ENCODE measurements around the gene PRKCH. TPM values are rescaled to one million over a fixed set of nuclear protein-coding genes. Genes with fewer than 3 reads are reported as not detected.
A peak's percentile ranks its signal among the peaks of the same experiment; 100 is the strongest.

Gene PRKCH
- total and polyA plus RNA-seq, 2 of the 13 experiments (the other 11 are each of a cell fraction or from before 2014, with no cell fraction given) = 0.48 to 1.3 TPM

- TF ChIP-seq RERE (CRISPR knock-in tag; IDR thresholded peaks at IDR 0.05; ENCODE audit: low read depth) (no peak), FOXJ3 (CRISPR knock-in tag; IDR thresholded peaks at IDR 0.05; ENCODE audit: borderline replicate concordance) (no peak), ZNF367 (CRISPR knock-in tag; IDR thresholded peaks at IDR 0.05; ENCODE audit: borderline replicate concordance) (no peak), RBM39 (IDR thresholded peaks at IDR 0.05; ENCODE audit: low read depth, low read length, poor library complexity, severe bottlenecking) (no peak), AGO1 (IDR thresholded peaks at IDR 0.05; ENCODE audit: low read depth, low read length, poor library complexity, severe bottlenecking) (no peak), ZNF468 (CRISPR knock-in tag; IDR thresholded peaks at IDR 0.05) (no peak), CBX1 (IDR thresholded peaks at IDR 0.05; ENCODE audit: low read depth) (no peak), ZNF350 (CRISPR knock-in tag; IDR thresholded peaks at IDR 0.05; ENCODE audit: borderline replicate concordance, low read depth) (no peak), ELF4 (CRISPR knock-in tag; IDR thresholded peaks at IDR 0.05; ENCODE audit: borderline replicate concordance) (no peak), NR0B2 (CRISPR knock-in tag; IDR thresholded peaks at IDR 0.05) (no peak), ZNF24 (IDR thresholded peaks at IDR 0.05) (no peak), SMAD1 (CRISPR knock-in tag; IDR thresholded peaks at IDR 0.05; ENCODE audit: borderline replicate concordance, low read depth) (no peak), ZNF354B (CRISPR knock-in tag; IDR thresholded peaks at IDR 0.05) (no peak), ZNF333 (CRISPR knock-in tag; IDR thresholded peaks at IDR 0.05; ENCODE audit: borderline replicate concordance) (no peak), GABPA (IDR thresholded peaks at IDR 0.05; ENCODE audit: low read depth, low read length) (no peak), GABPA (CRISPR knock-in tag; IDR thresholded peaks at IDR 0.05; ENCODE audit: low read depth) (no peak)
- TF ChIP-seq, protein P1, sequence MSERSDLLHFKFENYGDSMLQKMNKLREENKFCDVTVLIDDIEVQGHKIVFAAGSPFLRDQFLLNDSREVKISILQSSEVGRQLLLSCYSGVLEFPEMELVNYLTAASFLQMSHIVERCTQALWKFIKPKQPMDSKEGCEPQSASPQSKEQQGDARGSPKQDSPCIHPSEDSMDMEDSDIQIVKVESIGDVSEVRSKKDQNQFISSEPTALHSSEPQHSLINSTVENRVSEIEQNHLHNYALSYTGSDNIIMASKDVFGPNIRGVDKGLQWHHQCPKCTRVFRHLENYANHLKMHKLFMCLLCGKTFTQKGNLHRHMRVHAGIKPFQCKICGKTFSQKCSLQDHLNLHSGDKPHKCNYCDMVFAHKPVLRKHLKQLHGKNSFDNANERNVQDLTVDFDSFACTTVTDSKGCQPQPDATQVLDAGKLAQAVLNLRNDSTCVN (CRISPR knock-in tag; IDR thresholded peaks at IDR 0.05; ENCODE audit: borderline replicate concordance) = no peak
- TF ChIP-seq, protein P2, sequence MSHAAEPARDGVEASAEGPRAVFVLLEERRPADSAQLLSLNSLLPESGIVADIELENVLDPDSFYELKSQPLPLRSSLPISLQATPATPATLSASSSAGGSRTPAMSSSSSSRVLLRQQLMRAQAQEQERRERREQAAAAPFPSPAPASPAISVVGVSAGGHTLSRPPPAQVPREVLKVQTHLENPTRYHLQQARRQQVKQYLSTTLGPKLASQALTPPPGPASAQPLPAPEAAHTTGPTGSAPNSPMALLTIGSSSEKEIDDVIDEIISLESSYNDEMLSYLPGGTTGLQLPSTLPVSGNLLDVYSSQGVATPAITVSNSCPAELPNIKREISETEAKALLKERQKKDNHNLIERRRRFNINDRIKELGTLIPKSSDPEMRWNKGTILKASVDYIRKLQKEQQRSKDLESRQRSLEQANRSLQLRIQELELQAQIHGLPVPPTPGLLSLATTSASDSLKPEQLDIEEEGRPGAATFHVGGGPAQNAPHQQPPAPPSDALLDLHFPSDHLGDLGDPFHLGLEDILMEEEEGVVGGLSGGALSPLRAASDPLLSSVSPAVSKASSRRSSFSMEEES (CRISPR knock-in tag; IDR thresholded peaks at IDR 0.05) = peak; percentile 51; the same call in 1 of the 2 replicates
- TF ChIP-seq, protein P3, sequence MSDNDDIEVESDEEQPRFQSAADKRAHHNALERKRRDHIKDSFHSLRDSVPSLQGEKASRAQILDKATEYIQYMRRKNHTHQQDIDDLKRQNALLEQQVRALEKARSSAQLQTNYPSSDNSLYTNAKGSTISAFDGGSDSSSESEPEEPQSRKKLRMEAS (IDR thresholded peaks at IDR 0.05) = no peak
- TF ChIP-seq, protein P4, sequence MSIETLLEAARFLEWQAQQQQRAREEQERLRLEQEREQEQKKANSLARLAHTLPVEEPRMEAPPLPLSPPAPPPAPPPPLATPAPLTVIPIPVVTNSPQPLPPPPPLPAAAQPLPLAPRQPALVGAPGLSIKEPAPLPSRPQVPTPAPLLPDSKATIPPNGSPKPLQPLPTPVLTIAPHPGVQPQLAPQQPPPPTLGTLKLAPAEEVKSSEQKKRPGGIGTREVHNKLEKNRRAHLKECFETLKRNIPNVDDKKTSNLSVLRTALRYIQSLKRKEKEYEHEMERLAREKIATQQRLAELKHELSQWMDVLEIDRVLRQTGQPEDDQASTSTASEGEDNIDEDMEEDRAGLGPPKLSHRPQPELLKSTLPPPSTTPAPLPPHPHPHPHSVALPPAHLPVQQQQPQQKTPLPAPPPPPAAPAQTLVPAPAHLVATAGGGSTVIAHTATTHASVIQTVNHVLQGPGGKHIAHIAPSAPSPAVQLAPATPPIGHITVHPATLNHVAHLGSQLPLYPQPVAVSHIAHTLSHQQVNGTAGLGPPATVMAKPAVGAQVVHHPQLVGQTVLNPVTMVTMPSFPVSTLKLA (IDR thresholded peaks at IDR 0.05) = no peak
Observed at GRCh38 chr14:61559641-61560201, 238.3 kb downstream of the PRKCH start (continued).
